A549 (cell line): ENCODE measurements around the gene ZNF280B.

Experiments
- CHD4 ChIP-seq: fragments of 200-600 bp; sonication (generic); IDR thresholded peaks from 2 replicates; pipeline ENCODE4 v1.6.1; 2016; ENCODE audit warnings: antibody characterized with exemption, mild to moderate bottlenecking, borderline replicate concordance
- EP300 ChIP-seq, 2 experiments: fragments of >200 bp; sonication (Bioruptor Twin); formaldehyde crosslinking; IDR thresholded peaks; 2 replicates in 1 of 2; 3 replicates in 1 of 2; pipeline ENCODE4 v1.6.1; 2016 to 2017
- FOXS1 ChIP-seq: fragments of 250-450 bp; sonication (Bioruptor Pico); IDR thresholded peaks from 2 replicates; pipeline ENCODE4 v1.5.0; 2020; ENCODE audit warnings: mild to moderate bottlenecking, moderate library complexity
- MAZ ChIP-seq: fragments of 150-350 bp; IDR thresholded peaks from 2 replicates; pipeline ENCODE4 v1.6.1; 2014; ENCODE audit warnings: antibody characterized with exemption, low read depth, low read length, borderline replicate concordance
- NR3C1 ChIP-seq: fragments of >200 bp; sonication (Bioruptor Twin); formaldehyde crosslinking; IDR thresholded peaks from 3 replicates; pipeline ENCODE4 v1.6.1; 2017
- POLR2AphosphoS2 ChIP-seq: conservative IDR thresholded peaks from 2 replicates; pipeline ENCODE4 v1.6.1; 2012; ENCODE audit warnings: low read length, improper control_type of control experiment, inconsistent platforms
- RFX5 ChIP-seq: fragments of 450-650 bp; IDR thresholded peaks from 2 replicates; pipeline ENCODE4 v1.7.1; 2014; ENCODE audit warnings: antibody characterized with exemption, mild to moderate bottlenecking, moderate library complexity
- RNF2 ChIP-seq: fragments of 200-600 bp; sonication (generic); IDR thresholded peaks from 2 replicates; pipeline ENCODE4 v1.6.1; 2016; ENCODE audit warnings: low read depth, mild to moderate bottlenecking, antibody characterized with exemption, moderate library complexity, borderline replicate concordance
- TFCP2L1 ChIP-seq: fragments of 250-450 bp; sonication (Bioruptor Pico); IDR thresholded peaks from 2 replicates; pipeline ENCODE4 v1.5.0; 2021; ENCODE audit warnings: mild to moderate bottlenecking
- TF ChIP-seq, protein P1 (sequence below): IDR thresholded peaks from 2 replicates; pipeline ENCODE4 v1.6.1; 2012
- TF ChIP-seq, protein P2 (sequence below): fragments of >200 bp; sonication (Bioruptor Twin); formaldehyde crosslinking; IDR thresholded peaks from 3 replicates; pipeline ENCODE4 v1.5.1; 2016
- TF ChIP-seq, protein P3 (sequence below): fragments of 200-600 bp; sonication (generic); IDR thresholded peaks from 2 replicates; pipeline ENCODE4 v1.6.1; 2016; ENCODE audit warnings: antibody characterized with exemption, mild to moderate bottlenecking, moderate library complexity

DNA sequence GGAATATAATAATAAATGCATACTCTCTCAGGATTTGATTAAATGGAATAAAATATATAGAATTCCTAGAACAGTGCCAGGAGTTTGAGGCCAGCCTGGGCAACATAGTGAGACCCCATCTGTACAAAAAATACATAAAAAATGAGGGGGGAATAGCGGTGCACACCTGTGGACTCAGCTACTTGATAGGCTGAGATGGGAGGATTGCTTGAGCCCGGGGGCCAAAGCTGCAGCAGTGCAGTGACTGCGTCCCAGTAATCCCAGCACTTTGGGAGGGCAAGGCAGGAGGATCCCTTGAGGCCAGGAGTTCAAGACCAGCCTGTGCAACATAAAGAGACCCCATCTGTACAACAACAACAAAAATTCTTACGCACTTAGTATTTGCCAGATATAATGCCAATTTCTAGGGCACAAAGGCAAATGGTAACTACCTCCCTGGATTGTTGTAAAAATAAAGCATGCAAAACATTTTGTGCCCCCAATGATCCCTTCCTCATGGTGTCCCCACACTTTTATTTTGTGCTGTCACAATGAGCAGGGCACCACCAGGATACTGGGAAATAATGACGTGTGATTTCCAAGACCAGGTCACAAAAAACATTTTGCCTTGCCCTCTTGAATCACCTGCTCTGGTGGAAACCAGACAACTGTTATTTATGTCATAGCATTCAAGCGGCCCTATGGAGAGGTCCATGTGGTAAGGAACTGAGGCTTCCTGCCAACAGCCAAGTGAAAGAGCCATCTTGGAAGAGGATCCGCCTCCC lies 29.9 kb upstream of the ZNF280B start:
- no peak for TF ChIP-seq RFX5
- no peak for TF ChIP-seq MAZ
- TF ChIP-seq, protein P1, sequence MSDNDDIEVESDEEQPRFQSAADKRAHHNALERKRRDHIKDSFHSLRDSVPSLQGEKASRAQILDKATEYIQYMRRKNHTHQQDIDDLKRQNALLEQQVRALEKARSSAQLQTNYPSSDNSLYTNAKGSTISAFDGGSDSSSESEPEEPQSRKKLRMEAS: no peak
- TF ChIP-seq POLR2AphosphoS2: no peak
- TF ChIP-seq, protein P2, sequence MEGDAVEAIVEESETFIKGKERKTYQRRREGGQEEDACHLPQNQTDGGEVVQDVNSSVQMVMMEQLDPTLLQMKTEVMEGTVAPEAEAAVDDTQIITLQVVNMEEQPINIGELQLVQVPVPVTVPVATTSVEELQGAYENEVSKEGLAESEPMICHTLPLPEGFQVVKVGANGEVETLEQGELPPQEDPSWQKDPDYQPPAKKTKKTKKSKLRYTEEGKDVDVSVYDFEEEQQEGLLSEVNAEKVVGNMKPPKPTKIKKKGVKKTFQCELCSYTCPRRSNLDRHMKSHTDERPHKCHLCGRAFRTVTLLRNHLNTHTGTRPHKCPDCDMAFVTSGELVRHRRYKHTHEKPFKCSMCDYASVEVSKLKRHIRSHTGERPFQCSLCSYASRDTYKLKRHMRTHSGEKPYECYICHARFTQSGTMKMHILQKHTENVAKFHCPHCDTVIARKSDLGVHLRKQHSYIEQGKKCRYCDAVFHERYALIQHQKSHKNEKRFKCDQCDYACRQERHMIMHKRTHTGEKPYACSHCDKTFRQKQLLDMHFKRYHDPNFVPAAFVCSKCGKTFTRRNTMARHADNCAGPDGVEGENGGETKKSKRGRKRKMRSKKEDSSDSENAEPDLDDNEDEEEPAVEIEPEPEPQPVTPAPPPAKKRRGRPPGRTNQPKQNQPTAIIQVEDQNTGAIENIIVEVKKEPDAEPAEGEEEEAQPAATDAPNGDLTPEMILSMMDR: no peak
- TF ChIP-seq, protein P3, sequence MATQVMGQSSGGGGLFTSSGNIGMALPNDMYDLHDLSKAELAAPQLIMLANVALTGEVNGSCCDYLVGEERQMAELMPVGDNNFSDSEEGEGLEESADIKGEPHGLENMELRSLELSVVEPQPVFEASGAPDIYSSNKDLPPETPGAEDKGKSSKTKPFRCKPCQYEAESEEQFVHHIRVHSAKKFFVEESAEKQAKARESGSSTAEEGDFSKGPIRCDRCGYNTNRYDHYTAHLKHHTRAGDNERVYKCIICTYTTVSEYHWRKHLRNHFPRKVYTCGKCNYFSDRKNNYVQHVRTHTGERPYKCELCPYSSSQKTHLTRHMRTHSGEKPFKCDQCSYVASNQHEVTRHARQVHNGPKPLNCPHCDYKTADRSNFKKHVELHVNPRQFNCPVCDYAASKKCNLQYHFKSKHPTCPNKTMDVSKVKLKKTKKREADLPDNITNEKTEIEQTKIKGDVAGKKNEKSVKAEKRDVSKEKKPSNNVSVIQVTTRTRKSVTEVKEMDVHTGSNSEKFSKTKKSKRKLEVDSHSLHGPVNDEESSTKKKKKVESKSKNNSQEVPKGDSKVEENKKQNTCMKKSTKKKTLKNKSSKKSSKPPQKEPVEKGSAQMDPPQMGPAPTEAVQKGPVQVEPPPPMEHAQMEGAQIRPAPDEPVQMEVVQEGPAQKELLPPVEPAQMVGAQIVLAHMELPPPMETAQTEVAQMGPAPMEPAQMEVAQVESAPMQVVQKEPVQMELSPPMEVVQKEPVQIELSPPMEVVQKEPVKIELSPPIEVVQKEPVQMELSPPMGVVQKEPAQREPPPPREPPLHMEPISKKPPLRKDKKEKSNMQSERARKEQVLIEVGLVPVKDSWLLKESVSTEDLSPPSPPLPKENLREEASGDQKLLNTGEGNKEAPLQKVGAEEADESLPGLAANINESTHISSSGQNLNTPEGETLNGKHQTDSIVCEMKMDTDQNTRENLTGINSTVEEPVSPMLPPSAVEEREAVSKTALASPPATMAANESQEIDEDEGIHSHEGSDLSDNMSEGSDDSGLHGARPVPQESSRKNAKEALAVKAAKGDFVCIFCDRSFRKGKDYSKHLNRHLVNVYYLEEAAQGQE: no peak
- no peak for TF ChIP-seq TFCP2L1 (CRISPR knock-in tag)
- no peak for TF ChIP-seq RNF2
- TF ChIP-seq FOXS1 (CRISPR knock-in tag): no peak
- no peak for TF ChIP-seq EP300 (IDR thresholded peaks at IDR 0.05)
- no peak for TF ChIP-seq NR3C1
- TF ChIP-seq CHD4: no peak
